Tibial artery (tissue), 4 donors: ENCODE results near the gene PSMD11.

ENCODE experiments used
- DNase-seq, 2 donors: peaks; one replicate each; pipeline ENCODE4 v3.0.0-alpha.2; 2019
- H3K27ac ChIP-seq, 2 donors: fragments of 200-600 bp; sonication (generic) in 1 of 2; 1 replicate in 1 of 2; 2 replicates in 1 of 2; pipeline ENCODE4 v1.5.1; 2018 to 2019; ENCODE audit warnings: mild to moderate bottlenecking in 1 of 2
- H3K27me3 ChIP-seq, 2 donors: fragments of 200-600 bp; sonication (generic) in 1 of 2; one replicate each; pipeline versions ENCODE4 v1.5.1 to v1.6.0; 2016 to 2019
- H3K36me3 ChIP-seq, 3 donors: fragments of 200-600 bp; sonication (generic) in 2 of 3; one replicate each; pipeline ENCODE4 v1.5.1; 2016 to 2019; ENCODE audit warnings: mild to moderate bottlenecking in 2 of 3
- H3K4me1 ChIP-seq, 4 donors: fragments of 200-600 bp; sonication (generic) in 2 of 4; 1 replicate in 3 of 4; 2 replicates in 1 of 4; pipeline ENCODE4 v1.5.1; 2016 to 2019
- H3K4me3 ChIP-seq, 2 donors: fragments of 200-600 bp; sonication (generic) in 1 of 2; 1 replicate in 1 of 2; 2 replicates in 1 of 2; pipeline ENCODE4 v1.5.1; 2018 to 2019; ENCODE audit warnings: mild to moderate bottlenecking in 2 of 2
- H3K9me3 ChIP-seq, 3 donors: fragments of 200-600 bp; sonication (generic) in 1 of 3; one replicate each; pipeline ENCODE4 v1.5.1; 2016 to 2019
- CTCF ChIP-seq, 2 experiments: fragments of 200-600 bp in 1 of 2; fragments of 450-650 bp in 1 of 2; IDR thresholded peaks; one replicate each; pipeline ENCODE4 v1.5.1; 2017 to 2019; ENCODE audit warnings: antibody characterized with exemption in 2 of 2, mild to moderate bottlenecking in 1 of 2, moderate library complexity in 1 of 2
- intact Hi-C: fragments of 100-400 bp; cut with DNase I; formaldehyde crosslinking; loops from one replicate; pipeline ENCODE4 v1.15.0; 2023; ENCODE audit warnings: low total_unique reads

Gene PSMD11

GRCh38 chr17:32491371-32492263 lies 47.3 kb downstream of the PSMD11 start:
- intact Hi-C loops: no loop called here
- Histone ChIP-seq H3K4me3 (no peak overlapping the region), H3K27me3 (no peaks in the 10 kb centered on the region), H3K4me1 (peaks cover 0 to 34% (median 26%) of the 10 kb centered on the region in 4 donors), H3K27ac (no peak overlapping the region), H3K9me3 (no peaks in the 10 kb centered on the region), H3K36me3 (peaks cover 14 to 29% (median 21%) of the 10 kb centered on the region in 3 donors)
- no peak for TF ChIP-seq CTCF (IDR thresholded peaks at IDR 0.05)
- no peak for DNase-seq

- no peaks in the 10 kb centered on the region for H3K9me3 ChIP-seq
- no peaks in the 10 kb centered on the region for H3K27me3 ChIP-seq
- no peak overlapping the region for H3K27ac ChIP-seq
- no peak for TF ChIP-seq CTCF (IDR thresholded peaks at IDR 0.05)
- intact Hi-C loops: no loop called here
- DNase-seq: no peak
- H3K4me1 ChIP-seq: peaks cover 0 to 40% (median 32%) of the 10 kb centered on the region in 4 donors
- H3K4me3 ChIP-seq: no peak overlapping the region
- peaks cover 14 to 29% (median 21%) of the 10 kb centered on the region in 3 donors for H3K36me3 ChIP-seq
These were observed 47.9 kb downstream of the PSMD11 start for GRCh38 chr17:32492264-32492589.

- no peak for DNase-seq
- Histone ChIP-seq H3K27ac (no peak overlapping the region), H3K4me1 (peaks cover 0 to 40% (median 31%) of the 10 kb centered on the region in 4 donors), H3K36me3 (peaks cover 14 to 29% (median 21%) of the 10 kb centered on the region in 3 donors), H3K9me3 (no peaks in the 10 kb centered on the region), H3K27me3 (no peaks in the 10 kb centered on the region), H3K4me3 (no peak overlapping the region)
- intact Hi-C loops: no loop called here
- no peak for TF ChIP-seq CTCF (IDR thresholded peaks at IDR 0.05)
These were observed 48.5 kb downstream of the PSMD11 start for GRCh38 chr17:32492648-32493289.

GRCh38 chr17:32493571-32493970 lies 49.3 kb downstream of the PSMD11 start:
- Histone ChIP-seq H3K9me3 (no peaks in the 10 kb centered on the region), H3K36me3 (peaks cover 14 to 29% (median 21%) of the 10 kb centered on the region in 3 donors), H3K27ac (no peak overlapping the region), H3K4me3 (no peak overlapping the region), H3K4me1 (peaks cover 0 to 45% (median 30%) of the 10 kb centered on the region in 4 donors), H3K27me3 (no peaks in the 10 kb centered on the region)
- no peak for TF ChIP-seq CTCF (IDR thresholded peaks at IDR 0.05)
- intact Hi-C loops: no loop called here
- DNase-seq: no peak

GRCh38 chr17:32493976-32494513 lies 49.7 kb downstream of the PSMD11 start:
- Histone ChIP-seq H3K9me3 (no peaks in the 10 kb centered on the region), H3K27ac (no peak overlapping the region), H3K4me3 (no peak overlapping the region), H3K4me1 (peaks cover 0 to 45% (median 30%) of the 10 kb centered on the region in 4 donors), H3K36me3 (peaks cover 14 to 29% (median 21%) of the 10 kb centered on the region in 3 donors), H3K27me3 (no peaks in the 10 kb centered on the region)
- intact Hi-C loops: no loop called here
- no peak for TF ChIP-seq CTCF (IDR thresholded peaks at IDR 0.05)
- DNase-seq: no peak
